Astrocyte (in vitro differentiated cells and primary cell): Measurements from ENCODE around the gene ASB10.

ENCODE experiments used
- EZH2 ChIP-seq: IDR thresholded peaks from 2 replicates; pipeline ENCODE4 v1.6.1; 2012; ENCODE audit warnings: mild to moderate bottlenecking, low read length, inconsistent platforms; ENCODE audit not compliant: insufficient read depth
- TF ChIP-seq, protein P1 (sequence below): IDR thresholded peaks from 2 replicates; pipeline ENCODE4 v1.5.1; 2011; ENCODE audit warnings: low read depth, mild to moderate bottlenecking, inconsistent platforms, low read length, moderate library complexity; ENCODE audit not compliant: insufficient read depth

DNA sequence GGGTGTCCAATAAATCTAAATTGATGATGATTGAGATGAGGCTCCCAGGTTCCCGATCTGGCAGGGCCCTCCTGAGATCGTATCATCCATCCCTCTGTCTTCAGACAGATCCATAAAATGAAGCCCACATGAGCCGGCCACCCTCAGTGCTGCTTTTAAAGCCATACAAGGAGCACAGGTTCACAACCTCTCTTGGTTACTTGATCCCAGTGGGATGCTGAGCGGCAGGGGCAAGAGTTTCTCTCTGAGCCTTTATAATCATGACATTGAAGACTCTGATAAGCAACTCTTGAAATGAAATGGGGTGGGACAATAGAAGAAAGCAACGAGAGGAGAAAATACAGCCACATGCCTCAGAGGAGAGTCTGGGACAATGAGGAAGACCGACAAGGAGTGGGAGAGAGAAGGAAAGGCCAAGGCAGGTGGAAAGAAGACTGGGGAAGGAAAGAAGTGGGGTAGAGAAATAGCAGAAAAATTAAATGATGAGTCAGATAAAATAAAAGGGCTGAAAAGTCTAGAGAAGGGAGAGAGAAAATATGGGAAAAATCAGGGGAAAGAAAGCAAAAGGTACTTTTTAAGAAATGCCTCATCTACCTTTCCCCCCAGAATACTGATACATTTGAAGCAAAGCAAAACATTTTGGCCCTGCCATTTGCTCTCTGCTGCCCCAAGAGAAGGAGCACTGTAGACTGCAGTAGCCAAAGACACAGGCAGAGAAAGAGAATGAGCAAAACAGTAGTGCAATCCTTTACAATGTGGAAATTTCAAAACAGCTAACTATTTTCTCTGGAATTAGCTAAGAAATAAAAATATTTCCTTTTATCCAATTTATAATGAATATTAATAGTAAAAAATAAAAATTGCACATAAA is 34.2 kb downstream of the ASB10 start:
- TF ChIP-seq EZH2: no peak
- TF ChIP-seq, protein P1, sequence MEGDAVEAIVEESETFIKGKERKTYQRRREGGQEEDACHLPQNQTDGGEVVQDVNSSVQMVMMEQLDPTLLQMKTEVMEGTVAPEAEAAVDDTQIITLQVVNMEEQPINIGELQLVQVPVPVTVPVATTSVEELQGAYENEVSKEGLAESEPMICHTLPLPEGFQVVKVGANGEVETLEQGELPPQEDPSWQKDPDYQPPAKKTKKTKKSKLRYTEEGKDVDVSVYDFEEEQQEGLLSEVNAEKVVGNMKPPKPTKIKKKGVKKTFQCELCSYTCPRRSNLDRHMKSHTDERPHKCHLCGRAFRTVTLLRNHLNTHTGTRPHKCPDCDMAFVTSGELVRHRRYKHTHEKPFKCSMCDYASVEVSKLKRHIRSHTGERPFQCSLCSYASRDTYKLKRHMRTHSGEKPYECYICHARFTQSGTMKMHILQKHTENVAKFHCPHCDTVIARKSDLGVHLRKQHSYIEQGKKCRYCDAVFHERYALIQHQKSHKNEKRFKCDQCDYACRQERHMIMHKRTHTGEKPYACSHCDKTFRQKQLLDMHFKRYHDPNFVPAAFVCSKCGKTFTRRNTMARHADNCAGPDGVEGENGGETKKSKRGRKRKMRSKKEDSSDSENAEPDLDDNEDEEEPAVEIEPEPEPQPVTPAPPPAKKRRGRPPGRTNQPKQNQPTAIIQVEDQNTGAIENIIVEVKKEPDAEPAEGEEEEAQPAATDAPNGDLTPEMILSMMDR: peak; percentile 7
